CD4-positive, CD25-positive, alpha-beta regulatory T cell (primary cell): ENCODE data around the gene CNNM2. TPM values are rescaled to one million over a fixed set of nuclear protein-coding genes. Genes with fewer than 3 reads are reported as not detected.
A peak's percentile ranks its signal among the peaks of the same experiment; 100 is the strongest.
"Not testable (repeated sequence)": the region's sequence is repeated elsewhere in the genome, so short reads cannot be mapped to it uniquely, and the experiment has no call there.

Experiments used
- ATAC-seq, 2 donors: fragments of 150-1000 bp; cut with Tn5 transposase; one replicate each; pipeline ENCODE4 v1.10.0; 2021; ENCODE audit warnings: low read depth in 2 of 2, moderate number of reproducible peaks in 2 of 2, moderate library complexity in 1 of 2
- DNase-seq, 3 donors: peaks; one replicate each; pipeline versions ENCODE4 v3.0.0 to v3.0.0-alpha.2; 2012 to 2022; ENCODE audit warnings: mixed read lengths in 1 of 3
- H3K27ac ChIP-seq: one replicate; pipeline ENCODE4 v1.7.0; 2013; ENCODE audit warnings: mild to moderate bottlenecking, low read length; ENCODE audit not compliant: insufficient read depth, poor library complexity, severe bottlenecking
- H3K27me3 ChIP-seq: one replicate; pipeline ENCODE4 v1.7.0; 2013; ENCODE audit warnings: low read length; ENCODE audit not compliant: control insufficient read depth, insufficient read depth
- H3K36me3 ChIP-seq: one replicate; pipeline ENCODE4 v1.7.0; 2013; ENCODE audit warnings: mild to moderate bottlenecking, low read length, moderate library complexity; ENCODE audit not compliant: control insufficient read depth, insufficient read depth
- H3K4me1 ChIP-seq: 2 replicates; pipeline ENCODE4 v1.7.0; 2013; ENCODE audit warnings: mild to moderate bottlenecking, low read length; ENCODE audit not compliant: insufficient read depth, control insufficient read depth, poor library complexity, severe bottlenecking
- H3K4me3 ChIP-seq: one replicate; pipeline ENCODE4 v1.7.0; 2013; ENCODE audit warnings: low read depth, mild to moderate bottlenecking, low read length, moderate library complexity
- H3K9me3 ChIP-seq, 2 experiments: 1 replicate in 1 of 2; 2 replicates in 1 of 2; pipeline ENCODE4 v1.7.0; 2013; ENCODE audit warnings: low read length in 2 of 2, mild to moderate bottlenecking in 1 of 2, moderate library complexity in 1 of 2; ENCODE audit not compliant: control insufficient read depth in 2 of 2
- H3K27ac Mint-ChIP-seq, 3 donors: one replicate each; pipeline ENCODE4 v1.8.0; 2020 to 2022; ENCODE audit warnings: mild to moderate bottlenecking in 3 of 3, mixed read lengths in 3 of 3, moderate library complexity in 2 of 3
- H3K27me3 Mint-ChIP-seq: one replicate; pipeline ENCODE4 v1.8.0; 2022; ENCODE audit warnings: mild to moderate bottlenecking, mixed read lengths
- H3K36me3 Mint-ChIP-seq: one replicate; pipeline ENCODE4 v1.8.0; 2020; ENCODE audit warnings: mixed read lengths
- H3K4me1 Mint-ChIP-seq, 4 donors: one replicate each; pipeline ENCODE4 v1.8.0; 2020 to 2022; ENCODE audit warnings: mixed read lengths in 4 of 4, mild to moderate bottlenecking in 1 of 4
- H3K4me3 Mint-ChIP-seq, 4 donors: one replicate each; pipeline ENCODE4 v1.8.0; 2020 to 2022; ENCODE audit warnings: mild to moderate bottlenecking in 4 of 4, mixed read lengths in 4 of 4, moderate library complexity in 3 of 4
- H3K9me3 Mint-ChIP-seq, 7 donors: one replicate each; pipeline ENCODE4 v1.8.0; 2020 to 2022; ENCODE audit warnings: mixed read lengths in 7 of 7, mild to moderate bottlenecking in 3 of 7, moderate library complexity in 2 of 7
- polyA plus RNA-seq, 4 donors: library from polyadenylated mRNA; unstranded; fragments of 300-500 nt; fragmentation: Illumina TruSeq; gene quantifications; one replicate each; pipeline ENCODE4 v1.2.3, GENCODE V29; 2021
- total RNA-seq: library from RNA; stranded (reverse); gene quantifications from one replicate; pipeline ENCODE4 v1.2.3, GENCODE V29; 2022

CNNM2 gene
- total and polyA plus RNA-seq, 5 donors from 2014 or later, result 3.5 to 13.3 (median 6.3) TPM

DNA sequence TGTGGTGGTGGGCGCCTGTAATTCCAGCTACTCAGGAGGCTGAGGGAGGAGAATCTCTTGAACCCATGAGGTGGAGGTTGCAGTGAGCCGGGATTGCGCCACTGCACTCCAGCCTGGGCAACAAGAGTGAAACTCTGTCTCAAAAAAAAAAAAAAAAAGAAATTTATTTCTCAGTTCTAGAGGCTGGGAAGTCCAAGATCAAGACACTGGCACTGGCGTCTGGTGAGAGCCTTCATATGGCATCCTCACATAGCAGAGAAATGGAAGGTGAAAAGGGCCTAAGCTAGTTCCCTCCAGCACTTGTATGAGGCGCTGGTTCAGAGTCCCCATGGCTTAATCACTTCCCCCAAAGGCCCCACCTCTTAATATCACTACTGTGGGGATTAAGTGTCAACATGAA lies 10.3 kb downstream of the CNNM2 start:
- DNase-seq, ATAC-seq: not testable (repeated sequence)
- H3K36me3 Mint-ChIP-seq, result peaks cover 25% of the 10 kb centered on the region

DNA sequence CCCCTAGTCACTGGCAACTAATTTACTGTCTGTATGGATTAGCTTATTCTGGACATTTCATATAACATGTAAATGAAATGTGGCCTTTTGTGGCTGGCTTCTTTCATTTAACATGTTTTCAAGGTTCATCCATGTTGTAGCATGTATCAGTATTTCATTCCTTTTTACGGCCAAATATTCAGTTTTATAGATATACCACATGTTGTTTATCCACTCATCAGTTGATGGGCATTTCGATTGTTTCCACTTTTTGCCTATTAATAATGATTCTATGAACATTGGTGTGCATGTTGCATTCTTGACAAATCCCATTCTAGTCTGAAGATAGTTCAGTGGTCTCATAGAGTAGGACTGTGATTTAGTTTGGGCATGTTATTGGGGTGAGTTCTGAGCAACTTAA lies 12.6 kb downstream of the CNNM2 start:
- Mint-ChIP-seq H3K4me3 (no peak overlapping the region), H3K27me3 (no peaks in the 10 kb centered on the region), H3K27ac (no peak overlapping the region), H3K4me1 (peaks cover 8 to 12% (median 8%) of the 10 kb centered on the region in 4 donors), H3K36me3 (peaks cover 27% of the 10 kb centered on the region), H3K9me3 (no peaks in the 10 kb centered on the region)
- no peak for ATAC-seq
- Histone ChIP-seq H3K27ac (no peak overlapping the region), H3K27me3 (no peaks in the 10 kb centered on the region), H3K36me3 (no peaks in the 10 kb centered on the region), H3K4me3 (no peak overlapping the region), H3K9me3 (no peaks in the 10 kb centered on the region), H3K4me1 (peaks cover under 1% of the 10 kb centered on the region)
- no peak for DNase-seq

More for the DNA sequence above, 10.3 kb downstream of the CNNM2 start:
- H3K9me3 ChIP-seq, H3K4me3 Mint-ChIP-seq, H3K27me3 ChIP-seq, H3K4me1 ChIP-seq, H3K4me3 ChIP-seq, H3K36me3 ChIP-seq, H3K27me3 Mint-ChIP-seq, H3K27ac ChIP-seq, H3K9me3 Mint-ChIP-seq, H3K27ac Mint-ChIP-seq: not testable (repeated sequence)
- H3K4me1 Mint-ChIP-seq, result peaks cover 13 to 30% (median 21%) of the 10 kb centered on the region in 4 donors

DNA sequence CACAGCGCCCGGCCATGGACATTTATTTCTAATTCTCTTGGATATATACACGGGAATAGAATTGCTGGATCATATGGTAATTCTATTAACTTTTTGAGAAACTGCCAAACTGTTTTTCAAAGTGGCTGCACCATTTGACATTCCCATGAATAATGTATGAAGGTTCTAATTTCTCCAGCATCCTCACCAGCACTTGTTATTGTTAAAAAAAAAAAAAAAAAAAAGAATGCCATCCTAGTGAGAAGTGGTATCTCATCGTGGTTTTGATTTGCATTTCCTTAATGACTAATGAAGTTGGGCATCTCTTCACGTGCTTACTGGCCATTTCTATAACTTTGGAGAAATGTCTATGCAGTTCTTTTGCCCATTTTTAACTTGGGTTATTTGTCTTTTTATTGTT lies 13.5 kb downstream of the CNNM2 start:
- no peak overlapping the region for H3K4me3 ChIP-seq
- H3K4me1 Mint-ChIP-seq, result peaks cover 8 to 19% (median 16%) of the 10 kb centered on the region in 4 donors
- no peaks in the 10 kb centered on the region for H3K27me3 ChIP-seq
- ATAC-seq (no peak), DNase-seq (no peak)
- no peak overlapping the region for H3K27ac Mint-ChIP-seq
- H3K9me3 ChIP-seq, result no peaks in the 10 kb centered on the region
- H3K36me3 Mint-ChIP-seq, result peaks cover 30% of the 10 kb centered on the region
- H3K4me3 Mint-ChIP-seq, result no peak overlapping the region
- no peaks in the 10 kb centered on the region for H3K9me3 Mint-ChIP-seq
- no peaks in the 10 kb centered on the region for H3K36me3 ChIP-seq
- H3K27me3 Mint-ChIP-seq, result no peaks in the 10 kb centered on the region
- H3K27ac ChIP-seq, result no peak overlapping the region
- peaks cover 4% of the 10 kb centered on the region for H3K4me1 ChIP-seq

DNA sequence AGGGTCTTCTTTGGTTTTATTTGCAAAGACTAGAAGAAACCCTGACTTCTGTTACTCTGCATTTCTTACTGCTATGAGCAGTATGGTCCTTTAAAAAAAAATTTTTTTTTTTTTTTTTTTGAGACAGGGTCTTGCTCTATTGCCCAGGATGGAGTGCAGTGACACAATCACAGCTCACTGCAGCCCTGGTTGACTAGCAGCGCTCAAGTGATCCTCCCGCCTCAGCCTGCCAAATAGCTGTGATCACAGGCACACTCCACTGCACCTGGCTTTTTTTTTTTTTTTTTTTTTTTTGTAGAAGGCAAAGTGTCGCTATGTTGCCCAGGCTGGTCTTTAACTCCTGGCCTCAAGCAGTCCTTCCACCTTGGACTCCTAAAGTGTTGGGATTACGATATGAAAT lies 17.4 kb downstream of the CNNM2 start:
- peaks cover 16% of the 10 kb centered on the region for H3K36me3 Mint-ChIP-seq
- ATAC-seq, result no peak
- H3K27me3 Mint-ChIP-seq, result no peaks in the 10 kb centered on the region

DNA sequence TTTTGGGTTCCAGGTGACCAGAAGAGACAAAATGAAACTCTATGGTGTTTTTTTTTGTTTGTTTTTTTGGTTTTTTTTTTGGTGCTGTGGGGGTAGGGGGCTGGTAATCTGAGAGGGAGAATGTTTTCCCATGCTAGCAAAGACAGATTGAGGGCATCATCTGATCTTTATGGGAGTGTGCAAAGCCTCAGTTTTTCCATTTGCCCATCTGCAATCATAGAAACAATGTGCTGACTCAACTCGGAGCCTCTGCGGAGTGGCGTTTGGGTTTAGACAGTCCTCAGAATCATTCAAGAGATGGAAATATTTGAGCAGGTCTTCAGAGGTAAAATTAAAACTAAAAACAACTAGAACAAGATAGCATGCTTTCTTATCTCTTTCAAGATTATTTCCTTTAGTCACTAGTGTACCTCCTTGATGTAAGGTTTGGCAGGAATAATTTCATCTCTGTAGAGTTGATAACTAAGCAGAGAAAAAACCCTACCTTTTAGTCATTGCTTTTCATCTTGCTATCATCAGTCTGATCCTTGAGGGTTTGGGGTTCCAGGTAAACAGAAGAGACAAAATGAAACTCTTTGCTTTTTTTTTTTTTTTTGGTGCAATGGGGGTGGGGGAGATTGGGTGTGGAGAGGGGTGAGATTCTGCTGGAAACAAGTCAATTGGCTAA lies 18.0 kb downstream of the CNNM2 start:
- peak overlapping the region in 1 of 3 donors; percentile 9 for H3K27ac Mint-ChIP-seq
- no peak for DNase-seq
- no peaks in the 10 kb centered on the region for H3K9me3 ChIP-seq
- no peak overlapping the region for H3K27ac ChIP-seq
- peak overlapping the region in 1 of 4 donors; percentile 3 for H3K4me3 Mint-ChIP-seq
- no peak for ATAC-seq
- H3K36me3 ChIP-seq, result no peaks in the 10 kb centered on the region
- no peaks in the 10 kb centered on the region for H3K9me3 Mint-ChIP-seq
- peaks cover 0 to 25% (median 18%) of the 10 kb centered on the region in 4 donors for H3K4me1 Mint-ChIP-seq
- no peak overlapping the region for H3K4me3 ChIP-seq
- H3K36me3 Mint-ChIP-seq, result peaks cover 10% of the 10 kb centered on the region
- no peaks in the 10 kb centered on the region for H3K27me3 ChIP-seq
- H3K27me3 Mint-ChIP-seq, result no peaks in the 10 kb centered on the region
- H3K4me1 ChIP-seq, result peaks cover 4% of the 10 kb centered on the region

More for the DNA sequence above, 17.4 kb downstream of the CNNM2 start:
- no peak overlapping the region for H3K27ac ChIP-seq
- H3K4me3 Mint-ChIP-seq, result no peak overlapping the region
- H3K27ac Mint-ChIP-seq, result no peak overlapping the region
- peaks cover 4% of the 10 kb centered on the region for H3K4me1 ChIP-seq
- no peaks in the 10 kb centered on the region for H3K27me3 ChIP-seq
- H3K36me3 ChIP-seq, result no peaks in the 10 kb centered on the region
- no peaks in the 10 kb centered on the region for H3K9me3 Mint-ChIP-seq
- no peak for DNase-seq
- no peaks in the 10 kb centered on the region for H3K9me3 ChIP-seq
- peaks cover 0 to 25% (median 18%) of the 10 kb centered on the region in 4 donors for H3K4me1 Mint-ChIP-seq
- H3K4me3 ChIP-seq, result no peak overlapping the region

DNA sequence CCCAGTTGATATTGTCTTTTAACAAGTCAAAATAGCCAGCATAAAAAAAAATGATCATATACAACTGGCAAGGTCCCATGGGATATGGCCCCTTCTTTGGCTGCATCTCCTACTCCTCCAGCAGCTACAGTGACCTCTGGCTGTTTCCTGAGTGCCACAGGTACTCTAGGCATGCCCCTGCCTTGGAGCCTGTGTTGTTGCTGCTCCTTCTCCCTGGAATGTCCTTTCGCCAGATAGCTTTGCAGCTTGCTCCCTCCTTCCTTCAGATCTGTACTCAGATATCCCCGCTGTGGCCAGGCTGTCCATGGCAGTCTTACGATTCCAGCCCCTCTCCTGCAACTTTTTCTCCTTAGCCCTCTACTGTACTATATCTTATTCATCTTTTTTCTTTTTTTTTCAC lies 23.3 kb downstream of the CNNM2 start:
- DNase-seq (no peak), ATAC-seq (no peak)
- Mint-ChIP-seq H3K27me3 (no peaks in the 10 kb centered on the region), H3K4me1 (peaks cover 5 to 19% (median 9%) of the 10 kb centered on the region in 4 donors), H3K4me3 (no peak overlapping the region), H3K36me3 (peaks cover 5% of the 10 kb centered on the region), H3K9me3 (no peaks in the 10 kb centered on the region), H3K27ac (peak overlapping the region in 1 of 3 donors; percentile 7)
- no peaks in the 10 kb centered on the region for H3K9me3 ChIP-seq
- no peaks in the 10 kb centered on the region for H3K4me1 ChIP-seq
- H3K4me3 ChIP-seq, result no peak overlapping the region
- no peak overlapping the region for H3K27ac ChIP-seq
- H3K27me3 ChIP-seq, result no peaks in the 10 kb centered on the region
- H3K36me3 ChIP-seq, result no peaks in the 10 kb centered on the region

DNA sequence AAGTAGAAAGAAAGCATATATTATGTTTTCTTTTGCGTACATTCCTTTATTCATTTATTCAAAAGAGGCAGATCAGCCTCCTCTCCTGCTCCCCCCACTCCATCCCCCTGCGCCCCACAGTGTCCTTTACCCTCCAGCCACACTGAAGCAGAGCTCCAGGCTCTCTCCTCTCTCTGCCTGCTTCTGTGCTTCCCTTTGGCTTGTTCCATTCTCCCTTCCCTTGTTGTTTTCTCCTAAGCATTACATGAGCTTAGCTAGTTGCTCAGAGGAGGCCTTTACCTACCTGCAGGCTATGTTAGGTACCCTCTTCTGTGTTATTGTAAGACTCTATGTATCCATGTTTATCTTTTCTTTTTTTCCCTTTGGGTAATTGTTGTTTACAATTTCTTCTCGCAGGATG lies 27.4 kb downstream of the CNNM2 start:
- no peak for DNase-seq

DNA sequence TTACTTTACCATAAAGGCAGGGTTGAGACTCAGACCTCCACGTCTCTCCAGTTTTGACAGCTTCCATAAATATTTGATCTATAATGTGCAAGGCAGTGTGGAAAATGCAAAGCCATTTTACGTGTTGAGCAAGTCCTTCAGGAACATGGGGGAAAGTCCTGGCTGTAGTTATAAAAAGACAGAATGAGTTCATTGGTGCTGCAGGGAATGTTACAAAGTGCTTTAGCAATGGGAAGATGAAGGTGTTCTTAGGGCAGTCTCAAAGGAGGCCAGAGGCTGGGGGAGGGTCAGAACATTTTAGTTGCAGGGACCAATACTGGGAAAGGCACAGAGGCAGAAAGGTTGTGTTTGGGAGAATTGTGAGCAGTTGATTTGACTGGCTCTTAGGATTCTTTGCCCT lies 27.9 kb downstream of the CNNM2 start:
- Histone ChIP-seq H3K4me1 (no peaks in the 10 kb centered on the region), H3K4me3 (no peak overlapping the region), H3K27me3 (no peaks in the 10 kb centered on the region), H3K9me3 (no peaks in the 10 kb centered on the region), H3K27ac (no peak overlapping the region), H3K36me3 (no peaks in the 10 kb centered on the region)
- DNase-seq (no peak), ATAC-seq (no peak)
- Mint-ChIP-seq H3K36me3 (peaks cover 11% of the 10 kb centered on the region), H3K27me3 (no peaks in the 10 kb centered on the region), H3K4me3 (no peak overlapping the region), H3K9me3 (no peaks in the 10 kb centered on the region), H3K27ac (no peak overlapping the region), H3K4me1 (peaks cover 0 to 11% (median 5%) of the 10 kb centered on the region in 4 donors)

More for the DNA sequence above, 27.4 kb downstream of the CNNM2 start:
- no peaks in the 10 kb centered on the region for H3K36me3 ChIP-seq
- no peaks in the 10 kb centered on the region for H3K27me3 ChIP-seq
- Mint-ChIP-seq H3K4me1 (peaks cover 0 to 11% (median 5%) of the 10 kb centered on the region in 4 donors), H3K27ac (no peak overlapping the region), H3K9me3 (no peaks in the 10 kb centered on the region), H3K4me3 (no peak overlapping the region), H3K36me3 (peaks cover 11% of the 10 kb centered on the region), H3K27me3 (no peaks in the 10 kb centered on the region)
- ATAC-seq, result no peak
- no peak overlapping the region for H3K4me3 ChIP-seq
- no peaks in the 10 kb centered on the region for H3K4me1 ChIP-seq
- H3K27ac ChIP-seq, result no peak overlapping the region
- H3K9me3 ChIP-seq, result no peaks in the 10 kb centered on the region
